ENCODE measurements around the gene MEIOSIN.

DNA sequence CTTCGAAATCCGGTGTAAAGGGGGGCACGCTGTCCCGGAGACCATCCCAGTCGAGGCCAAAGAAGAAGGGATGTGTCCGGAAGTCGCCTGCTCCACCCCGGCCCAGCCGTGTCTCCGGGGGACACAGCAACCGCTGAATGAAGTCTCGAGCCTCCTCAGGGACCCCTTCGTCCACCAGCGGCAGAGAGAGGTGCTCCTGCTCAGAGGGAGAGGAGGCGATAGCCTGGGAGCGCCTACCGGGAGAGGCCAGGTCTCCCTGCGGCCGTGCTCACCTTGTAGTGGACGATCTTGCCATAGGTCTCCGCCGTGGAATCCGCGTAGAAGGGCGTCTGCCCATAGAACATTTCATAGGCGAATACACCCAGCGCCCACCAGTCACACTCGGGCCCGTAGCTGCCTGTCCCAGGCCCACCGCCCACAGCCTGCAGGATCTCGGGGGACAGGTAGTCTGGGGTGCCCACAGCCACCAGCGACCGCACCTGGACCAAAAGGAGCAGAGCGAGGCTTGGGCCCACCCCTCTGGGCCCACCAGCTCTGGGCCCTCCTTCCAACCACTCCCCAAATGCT lies 44.2 kb downstream of the MEIOSIN start:
- TF ChIP-seq, protein P1, sequence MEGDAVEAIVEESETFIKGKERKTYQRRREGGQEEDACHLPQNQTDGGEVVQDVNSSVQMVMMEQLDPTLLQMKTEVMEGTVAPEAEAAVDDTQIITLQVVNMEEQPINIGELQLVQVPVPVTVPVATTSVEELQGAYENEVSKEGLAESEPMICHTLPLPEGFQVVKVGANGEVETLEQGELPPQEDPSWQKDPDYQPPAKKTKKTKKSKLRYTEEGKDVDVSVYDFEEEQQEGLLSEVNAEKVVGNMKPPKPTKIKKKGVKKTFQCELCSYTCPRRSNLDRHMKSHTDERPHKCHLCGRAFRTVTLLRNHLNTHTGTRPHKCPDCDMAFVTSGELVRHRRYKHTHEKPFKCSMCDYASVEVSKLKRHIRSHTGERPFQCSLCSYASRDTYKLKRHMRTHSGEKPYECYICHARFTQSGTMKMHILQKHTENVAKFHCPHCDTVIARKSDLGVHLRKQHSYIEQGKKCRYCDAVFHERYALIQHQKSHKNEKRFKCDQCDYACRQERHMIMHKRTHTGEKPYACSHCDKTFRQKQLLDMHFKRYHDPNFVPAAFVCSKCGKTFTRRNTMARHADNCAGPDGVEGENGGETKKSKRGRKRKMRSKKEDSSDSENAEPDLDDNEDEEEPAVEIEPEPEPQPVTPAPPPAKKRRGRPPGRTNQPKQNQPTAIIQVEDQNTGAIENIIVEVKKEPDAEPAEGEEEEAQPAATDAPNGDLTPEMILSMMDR (IDR thresholded peaks at IDR 0.05) = no peak
- no peak for TF ChIP-seq POLR2A (IDR thresholded peaks at IDR 0.05)
- no peak for TF ChIP-seq EP300 (IDR thresholded peaks at IDR 0.05; ENCODE audit: low read depth)
- TF ChIP-seq POLR2AphosphoS5 (IDR thresholded peaks at IDR 0.05) = no peak

Measured in transverse colon (tissue), 4 donors.